GM19324 (cell line): ENCODE results near the gene CDH4.

Experiments used
- ATAC-seq: cut with Tn5 transposase; IDR thresholded peaks from one replicate; pipeline ENCODE4 v1.9.1; 2021; ENCODE audit warnings: mild to moderate bottlenecking, moderate library complexity; ENCODE audit not compliant: unreplicated experiment, low FRiP score

CDH4 gene

DNA sequence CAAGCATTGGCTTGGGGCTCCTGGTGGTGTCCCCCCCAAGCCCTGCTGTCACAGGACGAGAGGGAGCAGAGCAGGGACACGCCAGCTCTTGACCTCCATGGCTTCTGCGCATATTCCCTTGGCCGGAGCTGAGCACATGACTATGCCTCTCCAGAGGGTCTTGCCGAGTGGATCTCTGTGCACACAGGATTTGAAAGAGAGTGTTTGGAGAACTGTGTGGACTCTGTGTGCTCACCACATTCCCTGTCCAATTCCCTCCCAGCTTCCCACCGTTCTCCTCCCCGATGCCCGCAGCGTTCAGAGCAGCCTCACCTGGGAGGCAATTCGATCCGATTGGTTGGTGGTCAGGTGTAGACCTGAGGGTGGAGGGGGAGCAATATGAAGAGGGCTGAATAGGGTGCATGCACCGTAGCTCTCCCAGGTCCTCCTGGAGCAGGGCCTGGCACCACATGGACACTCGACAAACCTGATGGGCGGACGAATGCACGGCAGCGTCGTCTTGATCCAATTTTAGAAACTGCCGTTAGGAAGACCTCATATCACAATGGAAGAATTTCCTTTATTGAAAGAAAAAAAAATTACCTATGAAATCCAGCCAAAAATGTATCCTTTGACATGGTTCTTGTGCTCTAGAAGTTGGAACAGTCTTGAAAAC lies 287.8 kb downstream of the CDH4 start:
- ATAC-seq = no peak

GRCh38 chr20:61541537-61541936 lies 289.5 kb downstream of the CDH4 start:
- no peak for ATAC-seq

- no peak for ATAC-seq
Measured at GRCh38 chr20:61543086-61543485, 291.0 kb downstream of the CDH4 start.

GRCh38 chr20:61543931-61544745 lies 292.1 kb downstream of the CDH4 start:
- ATAC-seq = no peak

- ATAC-seq = no peak
Measured at GRCh38 chr20:61544910-61545889, 293.1 kb downstream of the CDH4 start.

GRCh38 chr20:61546641-61547040 lies 294.6 kb downstream of the CDH4 start:
- no peak for ATAC-seq

GRCh38 chr20:61548069-61548468 lies 296.0 kb downstream of the CDH4 start:
- no peak for ATAC-seq

DNA sequence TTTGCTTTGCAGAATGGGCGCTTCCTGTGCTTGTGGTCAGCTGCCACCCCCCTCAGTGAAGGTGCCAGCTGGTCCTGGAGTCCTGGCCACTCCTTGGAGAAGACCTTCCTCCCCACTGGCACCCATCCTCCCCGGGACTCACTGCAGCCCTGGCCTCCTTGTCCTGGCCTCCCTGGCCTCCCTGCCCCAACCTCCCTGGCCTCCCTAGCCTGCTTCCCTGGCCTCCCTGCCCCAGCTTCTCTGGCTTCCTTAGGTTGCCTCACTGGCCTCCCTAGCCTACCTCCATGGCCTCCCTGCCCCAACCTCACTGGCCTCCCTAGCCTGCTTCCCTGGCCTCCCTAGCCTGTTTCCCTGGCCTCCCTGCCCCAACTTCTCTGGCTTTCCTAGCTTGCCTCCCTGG lies 297.8 kb downstream of the CDH4 start:
- no peak for ATAC-seq

DNA sequence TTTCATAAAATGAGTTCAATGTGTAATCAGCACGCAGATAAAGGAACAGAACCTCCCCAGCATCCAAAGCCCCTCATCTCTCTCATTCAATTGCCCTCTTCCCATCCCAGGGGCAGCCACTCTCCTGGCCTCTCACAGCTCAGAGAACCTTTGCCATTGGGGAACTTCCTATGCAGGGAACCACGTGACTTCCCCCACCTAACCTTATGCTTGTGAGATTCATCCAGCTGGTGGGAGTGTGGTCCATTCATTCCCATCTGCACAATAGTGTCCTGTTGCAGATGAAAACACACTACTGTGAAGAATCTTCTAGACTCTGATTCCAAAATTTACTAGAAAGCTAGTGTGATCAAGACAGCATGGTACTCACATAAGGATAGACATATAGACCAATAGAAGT lies 299.3 kb downstream of the CDH4 start:
- ATAC-seq = no peak

DNA sequence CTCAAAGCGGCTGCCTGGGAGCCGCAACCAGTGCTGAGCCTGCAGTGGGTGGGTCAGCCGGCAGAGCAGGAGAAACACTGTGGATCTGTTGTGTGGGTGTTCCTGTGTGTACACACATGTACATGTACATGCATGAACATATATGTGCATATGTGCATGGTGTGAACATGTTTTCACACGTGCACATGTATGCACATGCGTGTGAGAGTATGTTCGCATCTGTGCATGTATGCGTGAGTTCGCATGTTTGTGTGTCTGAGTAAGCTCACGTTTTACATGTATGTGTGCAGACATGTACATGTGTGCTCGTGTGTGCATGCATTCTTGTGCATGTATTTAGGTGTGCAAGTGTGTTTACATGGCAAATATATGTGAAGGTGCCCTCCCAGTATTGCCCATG lies 302.6 kb downstream of the CDH4 start:
- ATAC-seq = no peak

GRCh38 chr20:61555566-61555965 lies 303.5 kb downstream of the CDH4 start:
- no peak for ATAC-seq

DNA sequence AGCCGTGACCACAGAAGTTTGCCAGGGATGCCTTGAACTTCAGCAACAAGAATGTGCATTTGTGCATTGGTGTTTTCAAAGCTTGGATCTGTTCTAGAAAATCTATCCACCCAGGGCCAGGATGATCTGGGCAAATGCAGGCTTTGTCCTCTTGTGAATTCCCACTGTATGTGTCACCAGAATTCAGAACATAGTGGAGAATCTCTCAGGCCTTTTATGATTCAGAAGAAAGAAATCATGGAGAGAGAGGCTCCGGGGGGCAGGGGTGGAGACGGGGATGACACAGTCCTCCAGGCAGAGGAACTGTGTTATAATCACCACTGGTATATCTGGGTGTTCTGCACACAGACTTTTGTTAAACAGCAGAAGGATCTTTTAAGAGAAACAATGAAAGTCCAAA lies 304.1 kb downstream of the CDH4 start:
- ATAC-seq = no peak

GRCh38 chr20:61556673-61557072 lies 304.6 kb downstream of the CDH4 start:
- ATAC-seq = no peak

- ATAC-seq = no peak
Measured at GRCh38 chr20:61557621-61558020, 305.6 kb downstream of the CDH4 start.

- ATAC-seq = no peak
Measured at GRCh38 chr20:61558726-61559125, 306.7 kb downstream of the CDH4 start.

GRCh38 chr20:61559706-61560315 lies 307.8 kb downstream of the CDH4 start:
- ATAC-seq = no peak

DNA sequence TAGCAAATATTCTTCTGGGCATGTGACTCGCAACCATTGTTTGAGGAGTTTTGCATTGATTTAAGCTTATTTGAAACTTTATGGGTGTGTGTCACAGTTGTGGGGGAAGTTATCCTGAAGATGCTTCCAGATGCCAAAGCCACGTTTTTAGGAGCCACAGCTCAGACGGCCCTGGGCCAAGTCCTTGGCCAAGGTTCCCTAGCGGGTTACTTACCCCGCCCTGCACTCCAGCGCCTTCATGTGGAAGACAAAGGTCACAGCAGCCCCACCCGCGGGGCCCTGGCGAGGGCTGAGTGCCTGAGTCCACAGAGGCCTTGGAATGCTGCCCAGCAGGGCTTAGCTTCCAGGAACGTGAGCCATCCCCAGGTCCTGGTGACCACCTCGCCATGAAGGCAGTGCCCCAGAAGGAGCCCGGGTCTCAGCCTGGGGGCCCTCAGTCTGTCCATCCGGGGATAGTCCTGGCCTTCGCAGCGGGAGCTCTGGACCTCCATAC lies 308.3 kb downstream of the CDH4 start:
- ATAC-seq = no peak

GRCh38 chr20:61561111-61561830 lies 309.2 kb downstream of the CDH4 start:
- ATAC-seq = no peak

DNA sequence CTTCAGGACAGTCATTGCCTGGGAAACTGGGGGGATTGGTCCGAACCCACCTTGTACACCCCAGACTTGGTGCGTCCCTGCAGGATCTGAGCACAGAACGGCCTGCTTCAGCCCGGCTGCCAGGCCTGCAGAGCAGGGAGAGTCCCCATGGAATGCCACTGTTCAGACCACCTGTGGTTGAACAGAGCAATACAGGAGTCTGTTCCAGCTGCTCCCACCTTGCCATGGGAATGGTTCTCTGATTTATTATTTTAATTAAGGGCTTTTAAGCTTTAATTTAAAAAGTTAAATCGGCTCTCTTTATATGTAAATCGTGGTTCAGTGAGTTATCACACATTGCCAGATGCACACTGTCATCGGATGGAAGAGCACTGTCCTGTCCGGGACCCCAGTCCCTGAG lies 310.4 kb downstream of the CDH4 start:
- no peak for ATAC-seq
